GDM1 (cell line): ENCODE measurements around the gene PHLDB3.
"Not testable (repeated sequence)": the region's sequence is repeated elsewhere in the genome, so short reads cannot be mapped to it uniquely, and the experiment has no call there.

ENCODE experiments used
- DNase-seq: peaks from one replicate; lab custom pipeline; 2025; lab: John Stamatoyannopoulos, UW

PHLDB3 gene

GRCh38 chr19:43527860-43528622 lies 23.5 kb upstream of the PHLDB3 start:
- DNase-seq: no peak

- DNase-seq: peak; percentile 71
These were observed 22.6 kb upstream of the PHLDB3 start, which contains the start of gene ETHE1 for GRCh38 chr19:43526884-43527859. Gene ETHE1 (minus strand): TSS chr19:43527201. CDS start chr19:43527177, 24 bp downstream.

DNA sequence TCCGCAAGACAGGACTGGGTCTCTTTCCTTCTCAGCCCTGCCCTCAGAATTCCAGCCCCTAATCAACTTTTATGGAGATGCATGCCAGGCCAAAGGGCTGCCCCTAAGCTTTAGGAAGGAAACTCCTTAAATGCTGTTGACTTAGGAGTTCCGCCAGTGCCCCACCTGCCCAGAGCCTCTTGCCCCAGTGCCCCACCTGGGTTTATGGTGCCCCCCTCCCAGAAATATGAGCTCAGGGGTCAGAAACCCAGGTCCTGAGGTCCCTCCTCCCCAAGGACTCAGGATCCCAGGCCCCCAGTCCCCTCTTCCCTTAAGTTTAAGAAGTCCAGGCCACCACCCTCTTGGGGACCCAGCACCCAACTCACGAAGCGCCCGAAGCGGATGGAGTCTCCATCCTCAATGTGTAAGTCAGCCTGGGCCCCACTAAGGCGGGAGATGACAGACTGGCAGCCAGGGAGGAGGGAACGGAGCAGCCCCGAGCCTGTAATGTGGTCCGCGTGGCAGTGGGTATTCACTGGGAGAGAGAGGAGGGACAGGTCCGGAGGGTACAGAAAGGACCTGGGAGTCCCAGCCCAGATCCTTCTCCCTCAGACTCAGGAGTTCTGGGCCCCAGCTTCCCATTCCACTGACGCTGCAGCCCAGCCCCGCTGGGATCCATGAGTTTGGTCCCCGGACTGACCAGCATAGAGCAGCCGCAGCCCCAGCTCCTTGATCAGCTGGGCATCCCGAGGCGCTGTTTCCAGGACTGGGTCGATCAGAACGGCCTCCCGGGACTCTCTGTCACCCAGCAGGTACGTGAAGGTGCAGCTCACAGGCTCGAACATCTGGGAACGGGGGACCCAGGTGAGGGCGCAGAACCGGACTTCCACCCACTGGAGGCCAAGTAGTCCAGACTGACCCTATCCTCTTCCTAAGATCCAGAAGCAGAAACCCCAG lies 21.6 kb upstream of the PHLDB3 start:
- DNase-seq: no peak

DNA sequence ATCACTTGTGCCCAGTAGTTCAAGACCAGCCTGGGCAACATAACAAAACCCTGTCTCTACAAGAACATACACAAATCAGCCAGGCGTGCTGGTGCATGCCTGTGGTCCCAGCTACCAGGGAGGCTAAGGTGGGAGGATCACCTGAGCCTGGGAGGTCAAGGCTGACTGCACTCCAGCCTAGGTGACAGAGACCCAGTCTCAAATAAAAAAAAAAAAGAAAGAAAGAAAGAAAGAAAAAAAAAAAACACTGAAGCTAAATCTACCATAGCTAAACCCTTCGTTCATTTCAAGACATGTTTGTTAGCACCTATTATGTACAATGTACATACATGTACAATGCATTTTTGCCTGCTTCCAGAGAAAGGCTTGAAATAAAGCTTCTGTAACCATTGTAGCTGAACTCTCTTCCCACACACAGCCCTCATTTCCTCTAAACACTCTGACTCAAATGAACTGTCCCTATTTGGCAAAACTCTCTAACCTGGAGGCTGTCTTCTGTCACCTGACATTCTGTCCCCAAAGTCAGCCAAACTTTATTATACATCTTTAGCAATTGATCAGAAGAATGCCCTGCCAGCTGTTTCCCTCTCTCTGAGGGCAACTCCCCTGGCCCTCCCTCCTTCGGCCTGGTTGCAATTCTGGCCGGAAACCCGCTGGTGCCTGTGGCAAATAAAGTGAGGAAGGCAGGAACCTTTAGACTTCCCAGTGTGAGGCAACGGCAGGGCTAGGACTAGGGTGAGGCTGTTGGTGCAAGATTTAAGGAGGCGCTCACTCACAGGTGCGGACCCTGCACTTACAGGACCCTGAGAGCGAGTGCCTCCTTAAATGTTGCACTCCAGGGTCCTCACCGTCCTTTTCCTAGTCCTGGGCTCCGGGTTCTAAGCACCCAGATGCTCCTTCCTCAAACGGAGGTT lies 20.6 kb upstream of the PHLDB3 start:
- peak; percentile 72 for DNase-seq

GRCh38 chr19:43523696-43524095 lies 19.1 kb upstream of the PHLDB3 start:
- not testable (repeated sequence) for DNase-seq

DNA sequence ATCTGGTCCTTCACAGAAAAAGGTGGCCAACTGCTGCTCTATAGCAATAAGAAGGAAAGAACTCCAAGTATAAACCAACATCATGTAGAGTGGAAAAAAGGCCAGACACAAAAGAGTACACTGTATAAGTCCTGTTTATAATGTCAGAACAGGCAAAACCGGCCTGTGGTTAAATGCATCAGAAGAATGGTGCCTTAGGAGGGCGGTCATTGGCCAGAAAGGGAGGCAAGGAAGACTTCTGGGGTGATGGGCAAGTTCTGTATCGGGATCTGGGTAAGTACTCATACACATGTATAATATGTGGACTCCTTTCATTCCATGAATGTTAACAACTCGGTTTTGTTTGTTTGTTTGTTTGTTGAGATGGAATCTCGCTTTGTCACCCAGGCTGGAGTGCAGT lies 18.4 kb upstream of the PHLDB3 start:
- DNase-seq: no peak

- peak; percentile 45 for DNase-seq
These were observed 15.0 kb upstream of the PHLDB3 start for GRCh38 chr19:43519436-43520088.

DNA sequence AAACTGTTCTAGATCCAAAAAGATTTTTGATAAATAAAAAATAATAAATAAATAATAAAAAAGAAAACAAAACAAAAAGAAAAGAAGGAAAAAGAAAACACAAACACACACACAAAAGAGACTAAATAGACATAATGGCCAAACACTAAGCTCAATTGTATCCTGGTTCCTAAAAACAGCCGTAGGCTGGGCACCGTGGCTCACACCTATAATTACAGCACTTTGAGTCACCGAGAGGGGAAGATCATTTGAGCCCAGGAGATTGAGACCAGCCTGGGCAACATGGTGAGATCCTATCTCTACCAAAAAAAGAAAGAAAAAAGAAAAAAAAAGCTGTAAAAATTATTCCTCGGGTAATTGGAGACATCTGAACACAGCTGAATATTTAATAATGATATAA lies 13.5 kb upstream of the PHLDB3 start:
- DNase-seq: no peak

DNA sequence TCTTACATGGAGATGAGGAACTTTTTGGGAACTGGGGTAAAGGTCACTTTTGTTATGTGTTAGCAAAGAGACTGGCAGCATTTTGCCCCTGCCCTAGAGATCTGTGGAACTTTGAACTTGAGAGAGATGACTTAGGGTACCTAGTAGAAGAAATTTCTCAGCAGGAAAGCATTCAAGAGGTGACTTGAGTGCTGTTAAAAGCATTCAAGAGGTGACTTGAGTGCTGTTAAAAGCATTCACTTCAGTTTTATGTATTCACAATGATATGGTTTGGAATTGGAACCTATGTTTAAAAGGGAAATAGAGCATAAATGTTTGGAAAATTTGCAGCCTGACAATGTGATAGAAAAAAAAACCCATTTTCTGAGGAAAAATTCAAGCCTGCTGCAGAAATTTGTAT lies 7.9 kb upstream of the PHLDB3 start:
- DNase-seq: not testable (repeated sequence)

DNA sequence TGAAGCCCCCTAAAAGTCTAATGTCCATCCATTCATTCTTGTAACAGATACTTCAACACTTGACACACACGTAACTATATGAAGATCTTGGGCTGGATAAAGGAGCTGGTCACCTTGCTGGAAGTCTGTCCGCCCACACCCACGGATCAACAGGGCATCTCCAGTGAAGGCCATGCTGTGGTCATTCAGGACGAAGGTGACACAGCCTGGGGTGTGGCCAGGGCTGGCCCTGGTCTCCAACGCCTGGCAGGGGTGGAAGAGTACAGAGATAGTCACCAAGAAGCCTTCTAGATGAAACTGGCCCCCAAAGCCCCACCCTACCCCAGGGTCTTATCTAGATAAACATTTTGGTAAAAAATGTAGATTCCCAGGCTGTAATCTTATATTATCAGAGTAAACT lies 6.8 kb upstream of the PHLDB3 start:
- no peak for DNase-seq

DNA sequence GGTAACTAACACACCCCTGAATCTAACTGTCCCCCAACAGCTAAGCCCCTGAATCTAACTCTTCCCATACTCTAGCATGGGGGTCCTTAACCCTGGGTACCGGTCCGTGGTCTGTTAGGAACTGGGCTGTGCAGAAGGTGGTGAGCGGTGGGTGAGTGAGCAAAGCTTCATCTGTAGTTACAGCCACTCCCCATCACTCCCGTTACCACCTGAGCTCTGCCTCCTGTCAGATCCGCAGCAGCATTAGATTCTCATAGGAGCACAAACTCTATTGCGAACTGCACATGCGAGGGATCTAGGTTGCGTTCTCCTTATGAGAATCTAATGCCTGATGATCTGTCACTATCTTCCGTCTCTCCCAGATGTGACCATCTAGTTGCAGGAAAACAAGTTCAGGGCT lies 6.2 kb upstream of the PHLDB3 start:
- no peak for DNase-seq

DNA sequence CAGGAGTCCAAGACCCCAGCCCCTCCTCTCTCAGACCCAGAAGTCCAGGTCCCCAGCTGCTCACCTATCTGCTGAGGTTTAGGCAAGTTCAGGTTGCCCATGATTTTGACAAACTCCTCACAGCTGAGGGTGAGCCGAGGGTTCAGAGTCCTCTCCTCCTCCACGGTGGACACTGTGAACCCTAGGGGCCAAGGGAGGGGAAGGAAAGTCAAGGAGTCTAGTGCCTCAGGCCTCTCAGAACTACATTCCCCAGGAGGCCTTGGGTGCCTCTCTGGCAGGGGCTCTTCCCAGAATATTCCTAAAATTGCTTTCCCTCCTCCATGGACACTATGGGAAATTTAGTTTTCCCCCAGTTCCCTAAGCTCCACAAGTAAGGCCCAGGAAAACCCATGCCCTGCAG lies 3.3 kb upstream of the PHLDB3 start:
- no peak for DNase-seq

DNA sequence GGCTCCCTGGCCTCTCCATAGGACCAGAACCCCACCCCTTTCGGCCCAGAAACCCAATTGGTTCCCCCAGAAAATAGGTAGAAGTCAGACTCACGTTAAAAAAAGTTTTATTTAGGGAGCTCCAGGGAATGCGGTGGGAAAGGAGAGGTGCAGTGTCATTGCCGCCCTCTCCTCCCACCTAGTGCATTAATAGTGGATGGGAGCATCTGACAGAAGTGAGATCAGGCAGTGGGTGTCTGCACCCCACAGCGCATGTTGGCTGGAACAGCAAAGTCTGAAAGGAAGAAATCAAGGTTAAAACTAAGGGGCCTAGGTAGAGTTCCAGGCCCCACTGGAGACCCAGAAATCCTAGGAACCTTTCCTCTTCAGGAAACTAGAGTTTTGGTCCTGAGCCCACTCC lies 2.1 kb upstream of the PHLDB3 start:
- no peak for DNase-seq

DNA sequence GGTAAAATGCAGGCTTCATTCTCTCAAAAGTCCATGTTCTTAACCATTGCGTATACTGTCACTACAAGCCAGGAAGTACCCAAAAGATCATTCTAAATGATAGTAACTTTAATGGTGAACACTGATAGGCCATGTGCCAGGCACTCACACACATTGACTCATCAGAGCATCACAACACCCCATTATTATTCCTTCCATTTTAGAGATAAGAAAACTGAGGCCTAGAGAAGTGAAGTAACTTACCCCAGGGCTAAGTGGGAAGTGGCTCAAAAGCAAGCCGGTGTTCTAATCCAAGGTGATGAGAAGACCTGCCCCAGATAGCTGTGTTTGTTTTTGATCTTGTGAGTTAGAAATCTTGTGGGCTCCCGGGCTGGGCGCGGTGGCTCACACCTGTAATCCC lies 1.4 kb upstream of the PHLDB3 start:
- DNase-seq: no peak

DNA sequence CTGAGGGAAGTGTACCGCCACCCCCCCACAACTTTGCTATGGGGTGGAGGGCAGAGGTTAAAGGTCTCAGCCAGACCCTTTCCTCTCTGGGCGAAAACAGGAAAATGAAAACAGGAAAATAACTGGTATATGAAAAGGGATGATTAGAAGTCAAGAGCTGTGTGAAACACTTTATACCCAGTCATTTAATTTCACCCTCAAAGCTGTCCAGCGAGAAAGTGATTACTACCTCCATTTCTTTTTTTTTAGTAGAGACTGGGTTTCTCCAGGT lies 575 bp upstream of the PHLDB3 start:
- DNase-seq: no peak

DNA sequence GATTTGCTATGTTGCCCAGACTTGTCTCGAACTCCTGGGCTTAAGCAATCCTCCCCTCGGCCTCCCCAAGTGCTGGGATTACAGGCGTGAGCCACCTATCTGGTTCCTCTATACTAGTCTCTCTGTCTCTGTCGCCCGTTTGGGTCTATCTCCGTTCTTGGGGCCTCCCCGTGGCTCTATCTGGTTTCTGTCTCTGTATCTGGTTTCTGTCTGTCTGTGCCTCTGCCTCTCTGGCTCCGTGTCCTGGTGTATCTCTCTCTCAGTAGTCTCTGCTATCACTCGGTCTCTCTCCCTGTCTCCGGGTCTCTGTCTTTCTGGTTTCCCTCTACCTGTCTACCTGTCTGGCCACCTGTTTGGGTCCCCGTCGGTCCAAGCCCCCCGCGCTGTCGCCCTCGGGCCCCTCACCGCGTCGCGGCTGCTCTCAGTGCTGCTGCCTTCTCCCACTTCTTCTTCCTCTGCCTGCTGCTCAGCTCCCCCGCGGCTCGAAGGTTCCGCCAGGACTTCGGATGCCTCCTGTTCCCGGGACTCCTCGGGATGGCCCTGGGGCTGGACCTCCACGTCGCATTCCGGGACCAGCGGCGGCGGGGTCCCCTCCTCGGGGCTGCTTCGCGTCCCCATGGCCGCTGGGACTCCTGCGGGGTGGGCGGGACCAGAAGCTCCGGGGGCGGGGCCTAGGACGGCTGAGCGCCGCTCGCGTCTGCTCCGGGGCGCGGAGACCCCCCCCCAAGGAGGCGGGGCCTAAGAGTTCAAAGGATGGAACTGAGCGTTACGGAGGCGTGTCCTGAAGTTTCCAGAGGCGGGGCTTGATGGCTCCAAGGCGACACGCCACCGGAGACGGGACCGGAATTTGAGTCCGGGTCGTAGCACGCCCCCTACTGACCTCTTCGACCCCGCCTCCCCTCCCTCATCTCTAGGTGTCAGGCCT lies 783 bp downstream of the PHLDB3 start:
- DNase-seq: peak; percentile 89

DNA sequence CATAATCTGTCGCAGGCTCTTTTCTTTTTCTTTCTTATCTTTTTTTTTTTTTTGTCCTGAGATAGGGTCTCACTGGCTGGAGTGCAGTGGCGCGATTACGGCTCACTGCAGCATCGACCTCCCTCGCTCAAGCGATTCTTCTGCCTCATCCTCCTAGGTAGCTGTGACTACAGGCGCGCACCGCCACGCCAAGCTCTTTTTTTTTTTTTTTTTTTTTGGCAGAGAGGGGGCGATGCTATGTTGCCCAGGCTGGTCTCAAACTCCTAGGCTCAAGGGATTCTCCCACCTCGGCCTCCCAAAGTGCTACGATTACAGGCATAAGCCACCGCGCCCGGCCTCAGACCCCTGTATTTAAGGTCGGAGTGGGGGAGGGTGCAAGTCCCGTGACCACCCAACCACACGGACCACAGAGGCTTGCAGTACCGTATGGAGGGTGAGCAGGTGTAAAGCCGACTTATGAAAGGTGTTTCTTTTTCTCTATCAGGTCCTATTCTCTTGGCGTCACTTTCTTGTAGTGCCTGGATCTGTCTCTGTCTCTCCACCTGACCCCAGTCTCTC lies 2.0 kb downstream of the PHLDB3 start:
- DNase-seq: no peak

DNA sequence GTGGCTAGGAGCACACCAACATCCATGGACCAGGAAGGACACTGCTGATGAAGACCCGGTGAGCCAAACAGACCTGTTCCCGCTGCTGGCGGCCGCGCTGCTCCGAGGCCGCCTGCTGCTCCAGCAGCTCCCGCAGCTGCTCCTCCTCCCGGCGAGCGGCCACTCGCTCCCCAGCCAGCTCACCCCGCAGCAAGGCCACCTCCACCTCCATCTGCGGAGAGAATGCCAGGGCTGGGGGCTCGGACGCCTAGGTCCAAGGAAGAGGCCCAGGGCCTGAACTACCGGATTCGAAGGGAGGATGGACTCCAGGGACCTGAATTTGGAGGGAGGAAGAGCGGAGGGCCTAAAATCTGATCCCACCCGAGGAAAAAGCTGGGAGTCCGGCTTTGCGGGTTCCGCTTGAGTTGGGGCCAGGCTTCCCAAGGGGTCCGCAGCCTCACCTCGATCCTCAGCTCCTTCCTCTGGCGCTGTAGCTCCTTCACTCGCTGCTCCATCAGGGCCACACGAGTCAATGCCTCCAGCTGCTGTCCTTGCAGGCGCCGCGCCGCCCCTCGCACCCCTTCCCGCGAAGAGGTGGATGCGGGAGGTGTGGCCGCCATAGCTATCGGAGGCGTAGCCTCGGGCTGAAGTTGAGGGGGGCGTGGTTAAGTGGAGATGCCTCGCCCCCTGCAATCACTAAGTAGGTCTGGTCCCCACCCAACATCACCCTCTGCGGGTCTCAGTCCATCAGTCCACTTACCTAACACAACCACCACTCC lies 2.7 kb downstream of the PHLDB3 start:
- no peak for DNase-seq
